HepG2 (cell line): ENCODE data around the gene SETD1B. TPM values are rescaled to one million over a fixed set of nuclear protein-coding genes. Genes with fewer than 3 reads are reported as not detected.

Experiments
- RAD51 ChIP-seq: fragments of 450-650 bp; IDR thresholded peaks from 2 replicates; pipeline ENCODE4 v1.6.1; 2016; ENCODE audit warnings: borderline replicate concordance
- SAFB2 ChIP-seq: sonication (generic); formaldehyde crosslinking; IDR thresholded peaks from 2 replicates; pipeline ENCODE4 v1.5.1; 2020; ENCODE audit warnings: missing genetic modification reagents, low read depth, mild to moderate bottlenecking, borderline replicate concordance
- SKI ChIP-seq: fragments of 450-650 bp; IDR thresholded peaks from one replicate; pipeline ENCODE4 v1.6.1; 2018; ENCODE audit warnings: mild to moderate bottlenecking; ENCODE audit not compliant: partially characterized antibody
- SP140L ChIP-seq: sonication (generic); formaldehyde crosslinking; IDR thresholded peaks from 2 replicates; pipeline ENCODE4 v1.4.0; 2020; ENCODE audit warnings: missing genetic modification reagents, borderline replicate concordance
- SP4 ChIP-seq: sonication (generic); formaldehyde crosslinking; IDR thresholded peaks from 2 replicates; pipeline ENCODE4 v1.8.1; 2023; ENCODE audit warnings: mild to moderate bottlenecking, missing genetic modification reagents
- ZNF207 ChIP-seq: fragments of 450-650 bp; IDR thresholded peaks from 2 replicates; pipeline ENCODE4 v1.6.1; 2016; ENCODE audit warnings: antibody characterized with exemption, borderline replicate concordance
- ZNF451 ChIP-seq: sonication (generic); formaldehyde crosslinking; IDR thresholded peaks from 2 replicates; pipeline ENCODE4 v1.5.0; 2020; ENCODE audit warnings: mild to moderate bottlenecking, missing genetic modification reagents
- ZNF563 ChIP-seq: sonication (generic); formaldehyde crosslinking; IDR thresholded peaks from 2 replicates; pipeline ENCODE4 v1.8.0; 2022; ENCODE audit warnings: mild to moderate bottlenecking, moderate library complexity, missing genetic modification reagents
- polyA plus RNA-seq, 8 experiments: library from polyadenylated mRNA; depleted of rRNA in 3 of 8; stranded (reverse) in 7 of 8; unstranded in 1 of 8; fragments of >200 nt; fragmentation: Illumina TruSeq in 4 of 8; extraction: Trizol in 4 of 8; gene quantifications; 2 replicates each; pipeline versions ENCODE4 v1.2.1 to v1.2.3, GENCODE V29; 2011 to 2016; ENCODE audit warnings: low read depth in 4 of 8, missing spikeins in 1 of 8, mixed read lengths in 1 of 8; ENCODE audit not compliant: insufficient read depth in 1 of 8
- total RNA-seq, 5 experiments: library from RNA; depleted of rRNA; stranded (reverse); fragments of >200 nt; fragmentation: Illumina TruSeq; extraction: Trizol; gene quantifications; 2 replicates each; pipeline ENCODE4 v1.2.3, GENCODE V29; 2016; ENCODE audit warnings: low read depth in 1 of 5
- TF ChIP-seq, protein P1 (sequence below): sonication (generic); formaldehyde crosslinking; conservative IDR thresholded peaks from 2 replicates; pipeline ENCODE4 v1.8.0; 2022; ENCODE audit warnings: mild to moderate bottlenecking, moderate library complexity, missing genetic modification reagents
- TF ChIP-seq, protein P2 (sequence below): sonication (generic); formaldehyde crosslinking; IDR thresholded peaks from 2 replicates; pipeline ENCODE4 v1.4.0; 2020; ENCODE audit warnings: missing genetic modification reagents
- TF ChIP-seq, protein P3 (sequence below): IDR thresholded peaks from 2 replicates; pipeline ENCODE4 v1.6.1; 2018; ENCODE audit warnings: missing genetic modification reagents
- TF ChIP-seq, protein P4 (sequence below): sonication (generic); formaldehyde crosslinking; IDR thresholded peaks from 2 replicates; pipeline ENCODE4 v1.5.1; 2020; ENCODE audit warnings: mild to moderate bottlenecking, missing genetic modification reagents, moderate library complexity
- TF ChIP-seq, protein P5 (sequence below): sonication (generic); IDR thresholded peaks from 2 replicates; pipeline ENCODE4 v1.6.1; 2016; ENCODE audit warnings: low read depth, borderline replicate concordance

The SETD1B gene
- total and polyA plus RNA-seq, 2 of the 13 experiments (the other 11 are each of a cell fraction or from before 2014, with no cell fraction given): 1.1 to 1.4 TPM

DNA sequence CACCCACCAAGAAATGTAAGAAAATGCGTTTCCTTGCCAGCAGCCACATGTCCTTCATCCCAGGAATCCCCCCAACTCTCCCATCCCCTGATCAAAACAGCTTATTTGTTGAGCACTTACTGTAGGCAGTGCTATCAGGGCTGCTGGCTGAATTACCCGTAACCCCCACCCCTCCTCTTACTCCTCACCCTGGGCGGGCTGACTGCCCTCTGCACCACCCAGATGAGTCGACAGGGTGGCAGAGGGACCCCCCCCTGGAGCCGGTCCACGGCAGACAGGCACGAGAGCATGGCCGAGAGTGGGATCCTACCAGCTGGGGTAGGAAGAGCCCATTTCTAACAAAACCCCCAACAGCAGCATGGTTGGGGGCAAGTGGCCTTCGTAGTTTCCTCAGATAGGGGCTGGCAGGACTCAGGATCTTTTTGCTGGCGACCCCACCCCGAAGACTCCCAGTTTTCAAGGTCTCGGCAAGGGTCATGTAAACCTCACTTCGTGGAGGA lies 9.2 kb upstream of the SETD1B start (continued):
- TF ChIP-seq, protein P1, sequence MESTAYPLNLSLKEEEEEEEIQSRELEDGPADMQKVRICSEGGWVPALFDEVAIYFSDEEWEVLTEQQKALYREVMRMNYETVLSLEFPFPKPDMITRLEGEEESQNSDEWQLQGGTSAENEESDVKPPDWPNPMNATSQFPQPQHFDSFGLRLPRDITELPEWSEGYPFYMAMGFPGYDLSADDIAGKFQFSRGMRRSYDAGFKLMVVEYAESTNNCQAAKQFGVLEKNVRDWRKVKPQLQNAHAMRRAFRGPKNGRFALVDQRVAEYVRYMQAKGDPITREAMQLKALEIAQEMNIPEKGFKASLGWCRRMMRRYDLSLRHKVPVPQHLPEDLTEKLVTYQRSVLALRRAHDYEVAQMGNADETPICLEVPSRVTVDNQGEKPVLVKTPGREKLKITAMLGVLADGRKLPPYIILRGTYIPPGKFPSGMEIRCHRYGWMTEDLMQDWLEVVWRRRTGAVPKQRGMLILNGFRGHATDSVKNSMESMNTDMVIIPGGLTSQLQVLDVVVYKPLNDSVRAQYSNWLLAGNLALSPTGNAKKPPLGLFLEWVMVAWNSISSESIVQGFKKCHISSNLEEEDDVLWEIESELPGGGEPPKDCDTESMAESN: peak; percentile 22; the same call in 1 of the 2 replicates
- TF ChIP-seq SKI: no peak
- TF ChIP-seq RAD51: no peak
- TF ChIP-seq ZNF207: no peak
- TF ChIP-seq SAFB2 (CRISPR knock-in tag): 0 out of 2 replicates have a peak, but pooled peaks have one; percentile 4
- TF ChIP-seq, protein P2, sequence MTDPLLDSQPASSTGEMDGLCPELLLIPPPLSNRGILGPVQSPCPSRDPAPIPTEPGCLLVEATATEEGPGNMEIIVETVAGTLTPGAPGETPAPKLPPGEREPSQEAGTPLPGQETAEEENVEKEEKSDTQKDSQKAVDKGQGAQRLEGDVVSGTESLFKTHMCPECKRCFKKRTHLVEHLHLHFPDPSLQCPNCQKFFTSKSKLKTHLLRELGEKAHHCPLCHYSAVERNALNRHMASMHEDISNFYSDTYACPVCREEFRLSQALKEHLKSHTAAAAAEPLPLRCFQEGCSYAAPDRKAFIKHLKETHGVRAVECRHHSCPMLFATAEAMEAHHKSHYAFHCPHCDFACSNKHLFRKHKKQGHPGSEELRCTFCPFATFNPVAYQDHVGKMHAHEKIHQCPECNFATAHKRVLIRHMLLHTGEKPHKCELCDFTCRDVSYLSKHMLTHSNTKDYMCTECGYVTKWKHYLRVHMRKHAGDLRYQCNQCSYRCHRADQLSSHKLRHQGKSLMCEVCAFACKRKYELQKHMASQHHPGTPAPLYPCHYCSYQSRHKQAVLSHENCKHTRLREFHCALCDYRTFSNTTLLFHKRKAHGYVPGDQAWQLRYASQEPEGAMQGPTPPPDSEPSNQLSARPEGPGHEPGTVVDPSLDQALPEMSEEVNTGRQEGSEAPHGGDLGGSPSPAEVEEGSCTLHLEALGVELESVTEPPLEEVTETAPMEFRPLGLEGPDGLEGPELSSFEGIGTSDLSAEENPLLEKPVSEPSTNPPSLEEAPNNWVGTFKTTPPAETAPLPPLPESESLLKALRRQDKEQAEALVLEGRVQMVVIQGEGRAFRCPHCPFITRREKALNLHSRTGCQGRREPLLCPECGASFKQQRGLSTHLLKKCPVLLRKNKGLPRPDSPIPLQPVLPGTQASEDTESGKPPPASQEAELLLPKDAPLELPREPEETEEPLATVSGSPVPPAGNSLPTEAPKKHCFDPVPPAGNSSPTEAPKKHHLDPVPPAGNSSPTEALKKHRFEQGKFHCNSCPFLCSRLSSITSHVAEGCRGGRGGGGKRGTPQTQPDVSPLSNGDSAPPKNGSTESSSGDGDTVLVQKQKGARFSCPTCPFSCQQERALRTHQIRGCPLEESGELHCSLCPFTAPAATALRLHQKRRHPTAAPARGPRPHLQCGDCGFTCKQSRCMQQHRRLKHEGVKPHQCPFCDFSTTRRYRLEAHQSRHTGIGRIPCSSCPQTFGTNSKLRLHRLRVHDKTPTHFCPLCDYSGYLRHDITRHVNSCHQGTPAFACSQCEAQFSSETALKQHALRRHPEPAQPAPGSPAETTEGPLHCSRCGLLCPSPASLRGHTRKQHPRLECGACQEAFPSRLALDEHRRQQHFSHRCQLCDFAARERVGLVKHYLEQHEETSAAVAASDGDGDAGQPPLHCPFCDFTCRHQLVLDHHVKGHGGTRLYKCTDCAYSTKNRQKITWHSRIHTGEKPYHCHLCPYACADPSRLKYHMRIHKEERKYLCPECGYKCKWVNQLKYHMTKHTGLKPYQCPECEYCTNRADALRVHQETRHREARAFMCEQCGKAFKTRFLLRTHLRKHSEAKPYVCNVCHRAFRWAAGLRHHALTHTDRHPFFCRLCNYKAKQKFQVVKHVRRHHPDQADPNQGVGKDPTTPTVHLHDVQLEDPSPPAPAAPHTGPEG (CRISPR knock-in tag): 0 out of 2 replicates have a peak, but pooled peaks have one; percentile 39
- TF ChIP-seq, protein P3, sequence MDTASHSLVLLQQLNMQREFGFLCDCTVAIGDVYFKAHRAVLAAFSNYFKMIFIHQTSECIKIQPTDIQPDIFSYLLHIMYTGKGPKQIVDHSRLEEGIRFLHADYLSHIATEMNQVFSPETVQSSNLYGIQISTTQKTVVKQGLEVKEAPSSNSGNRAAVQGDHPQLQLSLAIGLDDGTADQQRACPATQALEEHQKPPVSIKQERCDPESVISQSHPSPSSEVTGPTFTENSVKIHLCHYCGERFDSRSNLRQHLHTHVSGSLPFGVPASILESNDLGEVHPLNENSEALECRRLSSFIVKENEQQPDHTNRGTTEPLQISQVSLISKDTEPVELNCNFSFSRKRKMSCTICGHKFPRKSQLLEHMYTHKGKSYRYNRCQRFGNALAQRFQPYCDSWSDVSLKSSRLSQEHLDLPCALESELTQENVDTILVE (CRISPR knock-in tag): 0 out of 2 replicates have a peak, but pooled peaks have one; percentile 12
- TF ChIP-seq SP4 (CRISPR knock-in tag): peak; percentile 6; the same call in 1 of the 2 replicates
- no peak for TF ChIP-seq ZNF451 (CRISPR knock-in tag)
- TF ChIP-seq ZNF563 (CRISPR knock-in tag): 0 out of 2 replicates have a peak, but pooled peaks have one; percentile 11
- TF ChIP-seq SP140L (CRISPR knock-in tag): no peak
- TF ChIP-seq, protein P4, sequence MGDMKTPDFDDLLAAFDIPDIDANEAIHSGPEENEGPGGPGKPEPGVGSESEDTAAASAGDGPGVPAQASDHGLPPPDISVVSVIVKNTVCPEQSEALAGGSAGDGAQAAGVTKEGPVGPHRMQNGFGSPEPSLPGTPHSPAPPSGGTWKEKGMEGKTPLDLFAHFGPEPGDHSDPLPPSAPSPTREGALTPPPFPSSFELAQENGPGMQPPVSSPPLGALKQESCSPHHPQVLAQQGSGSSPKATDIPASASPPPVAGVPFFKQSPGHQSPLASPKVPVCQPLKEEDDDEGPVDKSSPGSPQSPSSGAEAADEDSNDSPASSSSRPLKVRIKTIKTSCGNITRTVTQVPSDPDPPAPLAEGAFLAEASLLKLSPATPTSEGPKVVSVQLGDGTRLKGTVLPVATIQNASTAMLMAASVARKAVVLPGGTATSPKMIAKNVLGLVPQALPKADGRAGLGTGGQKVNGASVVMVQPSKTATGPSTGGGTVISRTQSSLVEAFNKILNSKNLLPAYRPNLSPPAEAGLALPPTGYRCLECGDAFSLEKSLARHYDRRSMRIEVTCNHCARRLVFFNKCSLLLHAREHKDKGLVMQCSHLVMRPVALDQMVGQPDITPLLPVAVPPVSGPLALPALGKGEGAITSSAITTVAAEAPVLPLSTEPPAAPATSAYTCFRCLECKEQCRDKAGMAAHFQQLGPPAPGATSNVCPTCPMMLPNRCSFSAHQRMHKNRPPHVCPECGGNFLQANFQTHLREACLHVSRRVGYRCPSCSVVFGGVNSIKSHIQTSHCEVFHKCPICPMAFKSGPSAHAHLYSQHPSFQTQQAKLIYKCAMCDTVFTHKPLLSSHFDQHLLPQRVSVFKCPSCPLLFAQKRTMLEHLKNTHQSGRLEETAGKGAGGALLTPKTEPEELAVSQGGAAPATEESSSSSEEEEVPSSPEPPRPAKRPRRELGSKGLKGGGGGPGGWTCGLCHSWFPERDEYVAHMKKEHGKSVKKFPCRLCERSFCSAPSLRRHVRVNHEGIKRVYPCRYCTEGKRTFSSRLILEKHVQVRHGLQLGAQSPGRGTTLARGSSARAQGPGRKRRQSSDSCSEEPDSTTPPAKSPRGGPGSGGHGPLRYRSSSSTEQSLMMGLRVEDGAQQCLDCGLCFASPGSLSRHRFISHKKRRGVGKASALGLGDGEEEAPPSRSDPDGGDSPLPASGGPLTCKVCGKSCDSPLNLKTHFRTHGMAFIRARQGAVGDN (CRISPR knock-in tag): peak; percentile 77; the same call in 1 of the 2 replicates
- TF ChIP-seq, protein P5, sequence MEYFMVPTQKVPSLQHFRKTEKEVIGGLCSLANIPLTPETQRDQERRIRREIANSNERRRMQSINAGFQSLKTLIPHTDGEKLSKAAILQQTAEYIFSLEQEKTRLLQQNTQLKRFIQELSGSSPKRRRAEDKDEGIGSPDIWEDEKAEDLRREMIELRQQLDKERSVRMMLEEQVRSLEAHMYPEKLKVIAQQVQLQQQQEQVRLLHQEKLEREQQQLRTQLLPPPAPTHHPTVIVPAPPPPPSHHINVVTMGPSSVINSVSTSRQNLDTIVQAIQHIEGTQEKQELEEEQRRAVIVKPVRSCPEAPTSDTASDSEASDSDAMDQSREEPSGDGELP: no peak
